Stimulated activated CD4-positive, alpha-beta T cell treated with anti-CD3 and anti-CD28 coated beads, Interleukin-2, amount 100 ng/mL, for 24 hours (primary cell): Measurements from ENCODE around the gene INMT.

Experiments used
- DNase-seq, 2 donors: peaks; one replicate each; pipeline ENCODE4 v3.0.0-alpha.2; 2020

The INMT gene

GRCh38 chr7:30728591-30729100, 23.3 kb upstream of the INMT start:
- no peak for DNase-seq

GRCh38 chr7:30729642-30730041, 22.3 kb upstream of the INMT start:
- DNase-seq = no peak

GRCh38 chr7:30730097-30730496, 21.8 kb upstream of the INMT start:
- no peak for DNase-seq

- no peak for DNase-seq
Measured at GRCh38 chr7:30730996-30731395, 20.9 kb upstream of the INMT start.

GRCh38 chr7:30731581-30731980, 20.4 kb upstream of the INMT start:
- DNase-seq = no peak

- no peak for DNase-seq
Measured at GRCh38 chr7:30732606-30733005, 19.3 kb upstream of the INMT start.

GRCh38 chr7:30733216-30733615, 18.7 kb upstream of the INMT start:
- no peak for DNase-seq

GRCh38 chr7:30733691-30734090, 18.2 kb upstream of the INMT start:
- no peak for DNase-seq

- DNase-seq = no peak
Measured at GRCh38 chr7:30734497-30734896, 17.4 kb upstream of the INMT start.

- DNase-seq = no peak
Measured at GRCh38 chr7:30735631-30736030, 16.3 kb upstream of the INMT start.

- DNase-seq = no peak
Measured at GRCh38 chr7:30736291-30736690, 15.6 kb upstream of the INMT start.

- DNase-seq = no peak
Measured at GRCh38 chr7:30738026-30738915, 13.7 kb upstream of the INMT start.

GRCh38 chr7:30739691-30740090, 12.2 kb upstream of the INMT start:
- no peak for DNase-seq

GRCh38 chr7:30740417-30741181, 11.3 kb upstream of the INMT start:
- DNase-seq = peak; percentile 81 to 83

GRCh38 chr7:30741289-30741688, 10.6 kb upstream of the INMT start:
- DNase-seq = no peak

- DNase-seq = no peak
Measured at GRCh38 chr7:30743371-30744074, 8.4 kb upstream of the INMT start.

GRCh38 chr7:30744075-30744417, 7.9 kb upstream of the INMT start:
- DNase-seq = no peak

- DNase-seq = no peak
Measured at GRCh38 chr7:30745261-30745941, 6.5 kb upstream of the INMT start.

GRCh38 chr7:30750010-30750409, 1.9 kb upstream of the INMT start:
- no peak for DNase-seq

GRCh38 chr7:30750683-30751650, 968 bp upstream of the INMT start:
- no peak for DNase-seq

- DNase-seq = no peak
Measured at GRCh38 chr7:30752484-30752883, 549 bp downstream of the INMT start.

- DNase-seq = no peak
Measured at GRCh38 chr7:30752979-30753378, 1.0 kb downstream of the INMT start.
